ENCODE data around the gene PORCN. TPM values are rescaled to one million over a fixed set of nuclear protein-coding genes. Genes with fewer than 3 reads are reported as not detected.
A peak's percentile ranks its signal among the peaks of the same experiment; 100 is the strongest.

Gene PORCN
- total and polyA plus RNA-seq, 7 donors = 1.2 to 13.3 (median 12.2) TPM

DNA sequence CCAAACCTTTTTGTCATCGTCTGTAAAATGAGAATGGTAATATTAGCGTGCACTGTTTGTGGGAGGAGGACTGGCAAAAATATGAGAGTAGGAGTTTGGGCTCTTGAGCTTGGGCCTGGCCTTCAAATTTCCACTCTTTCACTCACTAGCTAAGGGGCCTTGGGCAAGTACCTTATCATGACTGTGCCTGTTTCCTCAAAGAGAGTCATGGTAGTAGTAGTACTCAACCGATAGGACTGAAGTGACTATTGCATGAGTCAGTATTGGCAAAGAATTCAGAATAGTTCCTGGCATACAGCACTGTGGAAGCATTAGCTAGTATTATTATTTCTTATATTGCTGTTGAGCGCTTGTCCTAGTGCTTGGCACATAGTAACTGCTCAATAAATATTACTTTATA, 49.5 kb downstream of the PORCN start:
- TF ChIP-seq, protein P1, sequence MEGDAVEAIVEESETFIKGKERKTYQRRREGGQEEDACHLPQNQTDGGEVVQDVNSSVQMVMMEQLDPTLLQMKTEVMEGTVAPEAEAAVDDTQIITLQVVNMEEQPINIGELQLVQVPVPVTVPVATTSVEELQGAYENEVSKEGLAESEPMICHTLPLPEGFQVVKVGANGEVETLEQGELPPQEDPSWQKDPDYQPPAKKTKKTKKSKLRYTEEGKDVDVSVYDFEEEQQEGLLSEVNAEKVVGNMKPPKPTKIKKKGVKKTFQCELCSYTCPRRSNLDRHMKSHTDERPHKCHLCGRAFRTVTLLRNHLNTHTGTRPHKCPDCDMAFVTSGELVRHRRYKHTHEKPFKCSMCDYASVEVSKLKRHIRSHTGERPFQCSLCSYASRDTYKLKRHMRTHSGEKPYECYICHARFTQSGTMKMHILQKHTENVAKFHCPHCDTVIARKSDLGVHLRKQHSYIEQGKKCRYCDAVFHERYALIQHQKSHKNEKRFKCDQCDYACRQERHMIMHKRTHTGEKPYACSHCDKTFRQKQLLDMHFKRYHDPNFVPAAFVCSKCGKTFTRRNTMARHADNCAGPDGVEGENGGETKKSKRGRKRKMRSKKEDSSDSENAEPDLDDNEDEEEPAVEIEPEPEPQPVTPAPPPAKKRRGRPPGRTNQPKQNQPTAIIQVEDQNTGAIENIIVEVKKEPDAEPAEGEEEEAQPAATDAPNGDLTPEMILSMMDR (IDR thresholded peaks at IDR 0.05) = no peak
- TF ChIP-seq EP300 (IDR thresholded peaks at IDR 0.05) = no peak
- TF ChIP-seq POLR2A (IDR thresholded peaks at IDR 0.05) = no peak
- WGBS, 2 donors = 88 to 90% methylated on average over 4 of the region's 4 CpGs
- Histone ChIP-seq H3K4me1 (no peaks in the 10 kb centered on the region), H3K9me3 (no peaks in the 10 kb centered on the region), H3K27me3 (no peaks in the 10 kb centered on the region), H3K4me3 (no peak overlapping the region), H3K27ac (no peak overlapping the region), H3K36me3 (peaks cover 0 to 34% (median 9%) of the 10 kb centered on the region in 4 donors)
- no peak for DNase-seq
- intact Hi-C loops (cut with DNase I) = no loop called here

DNA sequence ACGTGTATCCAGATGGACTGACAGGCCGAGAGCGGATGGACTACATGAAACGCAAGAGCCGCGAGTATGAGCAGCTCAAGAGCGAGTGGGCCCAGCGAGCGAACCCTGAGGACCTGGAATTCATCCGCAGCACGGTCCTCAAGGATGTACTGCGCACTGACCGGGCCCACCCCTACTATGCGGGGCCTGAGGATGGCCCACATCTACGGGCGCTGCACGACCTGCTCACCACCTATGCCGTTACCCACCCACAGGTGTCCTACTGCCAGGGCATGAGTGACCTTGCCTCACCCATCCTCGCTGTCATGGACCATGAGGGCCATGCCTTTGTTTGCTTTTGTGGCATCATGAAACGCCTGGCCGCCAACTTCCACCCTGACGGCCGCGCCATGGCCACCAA, 50.8 kb downstream of the PORCN start:
- intact Hi-C loops (cut with DNase I) = no loop called here
- Histone ChIP-seq H3K9me3 (no peaks in the 10 kb centered on the region), H3K27ac (no peak overlapping the region), H3K27me3 (no peaks in the 10 kb centered on the region), H3K36me3 (peaks cover 0 to 34% (median 9%) of the 10 kb centered on the region in 4 donors), H3K4me3 (no peak overlapping the region), H3K4me1 (no peaks in the 10 kb centered on the region)
- TF ChIP-seq POLR2A (IDR thresholded peaks at IDR 0.05) = no peak
- no peak for TF ChIP-seq EP300 (IDR thresholded peaks at IDR 0.05)
- TF ChIP-seq, protein P1 (IDR thresholded peaks at IDR 0.05) = no peak
- no peak for TF ChIP-seq POLR2AphosphoS5 (IDR thresholded peaks at IDR 0.05)
- peak; percentile 57 for DNase-seq
- 95 to 97% methylated on average over 24 of the region's 24 CpGs for WGBS, 2 donors

DNA sequence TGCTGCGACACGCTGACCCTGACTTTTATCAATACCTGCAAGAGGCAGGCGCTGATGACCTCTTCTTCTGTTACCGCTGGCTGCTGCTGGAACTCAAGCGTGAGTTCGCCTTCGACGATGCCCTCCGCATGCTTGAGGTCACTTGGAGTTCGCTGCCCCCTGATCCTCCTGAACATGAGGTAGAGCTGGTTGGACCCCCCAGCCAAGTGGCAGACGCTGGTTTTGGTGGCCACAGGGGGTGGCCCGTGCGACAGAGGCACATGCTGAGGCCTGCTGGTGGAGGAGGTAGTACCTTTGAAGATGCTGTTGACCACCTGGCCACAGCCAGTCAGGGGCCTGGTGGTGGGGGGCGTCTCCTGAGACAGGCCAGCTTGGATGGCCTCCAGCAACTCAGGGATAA, 51.3 kb downstream of the PORCN start:
- WGBS, 2 donors = 97 to 98% methylated on average over 14 of the region's 14 CpGs
- DNase-seq = peak; percentile 38
- Histone ChIP-seq H3K36me3 (peaks cover 0 to 34% (median 9%) of the 10 kb centered on the region in 4 donors), H3K27me3 (no peaks in the 10 kb centered on the region), H3K4me3 (no peak overlapping the region), H3K9me3 (no peaks in the 10 kb centered on the region), H3K27ac (no peak overlapping the region), H3K4me1 (no peaks in the 10 kb centered on the region)
- intact Hi-C loops (cut with DNase I) = no loop called here
- TF ChIP-seq POLR2AphosphoS5 (IDR thresholded peaks at IDR 0.05) (no peak), POLR2A (IDR thresholded peaks at IDR 0.05) (no peak), EP300 (IDR thresholded peaks at IDR 0.05) (no peak)
- TF ChIP-seq, protein P1 (IDR thresholded peaks at IDR 0.05) = no peak

DNA sequence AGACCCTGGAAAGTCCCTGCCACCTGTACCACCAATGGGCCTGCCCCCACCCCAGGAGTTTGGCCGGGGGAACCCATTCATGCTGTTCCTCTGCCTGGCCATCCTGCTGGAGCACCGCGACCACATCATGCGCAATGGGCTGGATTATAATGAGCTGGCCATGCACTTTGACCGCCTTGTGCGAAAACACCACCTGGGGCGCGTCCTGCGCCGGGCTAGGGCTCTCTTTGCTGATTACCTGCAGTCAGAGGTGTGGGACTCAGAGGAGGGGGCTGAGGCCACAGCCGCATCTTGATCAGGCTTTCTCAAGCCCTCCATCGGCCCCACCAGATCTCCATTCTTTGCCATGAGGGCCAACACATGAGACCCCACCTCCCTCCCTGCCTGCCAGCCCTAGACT, 51.9 kb downstream of the PORCN start:
- H3K9me3 ChIP-seq = no peaks in the 10 kb centered on the region
- H3K27me3 ChIP-seq = no peaks in the 10 kb centered on the region
- WGBS, 2 donors = 95 to 96% methylated on average over 12 of the region's 12 CpGs
- no peak overlapping the region for H3K4me3 ChIP-seq
- intact Hi-C loops (cut with DNase I) = no loop called here
- TF ChIP-seq EP300 (IDR thresholded peaks at IDR 0.05) (no peak), POLR2AphosphoS5 (IDR thresholded peaks at IDR 0.05) (no peak), POLR2A (IDR thresholded peaks at IDR 0.05) (no peak)
- TF ChIP-seq, protein P1 (IDR thresholded peaks at IDR 0.05) = no peak
- H3K27ac ChIP-seq = no peak overlapping the region
- H3K36me3 ChIP-seq = peaks cover 0 to 34% (median 9%) of the 10 kb centered on the region in 4 donors
- DNase-seq = no peak
- H3K4me1 ChIP-seq = no peaks in the 10 kb centered on the region

DNA sequence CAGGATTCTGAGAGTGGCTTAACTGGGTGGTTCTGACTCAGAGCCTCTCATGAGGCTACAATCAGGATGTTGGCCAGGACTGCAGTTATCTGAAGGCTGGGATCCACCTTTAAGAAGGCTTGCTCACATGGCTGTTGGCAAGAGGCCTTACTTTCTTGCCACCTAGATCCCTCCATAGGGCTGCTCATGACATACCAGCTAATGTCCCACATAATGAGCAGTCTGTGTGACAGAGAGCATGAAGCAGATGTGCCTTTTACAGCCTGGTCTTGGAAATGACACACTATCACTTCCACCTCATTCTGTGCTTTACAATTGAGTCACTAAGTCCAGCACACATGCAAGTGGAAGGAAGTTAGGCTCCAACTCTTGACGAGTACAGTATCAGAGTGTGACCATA, 61.2 kb downstream of the PORCN start:
- no peak for DNase-seq
- Histone ChIP-seq H3K4me1 (no peaks in the 10 kb centered on the region), H3K4me3 (no peak overlapping the region), H3K27me3 (no peaks in the 10 kb centered on the region), H3K27ac (no peak overlapping the region), H3K36me3 (no peaks in the 10 kb centered on the region), H3K9me3 (no peaks in the 10 kb centered on the region)
- intact Hi-C loops (cut with DNase I) = no loop called here
- TF ChIP-seq POLR2AphosphoS5 (IDR thresholded peaks at IDR 0.05) (no peak), EP300 (IDR thresholded peaks at IDR 0.05) (no peak), POLR2A (IDR thresholded peaks at IDR 0.05) (no peak)
- TF ChIP-seq, protein P1 (IDR thresholded peaks at IDR 0.05) = no peak
- WGBS, 2 donors = 70 to 73% methylated on average over 1 of the region's 1 CpG

Data from sigmoid colon (tissue), 7 donors.